Uterus (tissue), 2 donors: Measurements from ENCODE around the gene RTN4RL2.

Experiments used
- CTCF ChIP-seq, 4 experiments: fragments of 200-600 bp in 2 of 4; fragments of 450-650 bp in 2 of 4; sonication (generic) in 2 of 4; IDR thresholded peaks; one replicate each; pipeline ENCODE4 v1.5.1; 2016 to 2019; ENCODE audit warnings: antibody characterized with exemption in 4 of 4, mild to moderate bottlenecking in 2 of 4, moderate library complexity in 1 of 4
- POLR2A ChIP-seq, 2 donors: fragments of 450-650 bp; IDR thresholded peaks; one replicate each; pipeline ENCODE4 v1.6.1; 2016; ENCODE audit warnings: antibody characterized with exemption in 2 of 2, mild to moderate bottlenecking in 1 of 2, moderate library complexity in 1 of 2

- TF ChIP-seq CTCF (IDR thresholded peaks at IDR 0.05) (no peak), POLR2A (IDR thresholded peaks at IDR 0.05) (no peak)
Observed at GRCh38 chr11:57421066-57421465, 39.3 kb upstream of the RTN4RL2 start.
